ENCODE results near the gene CYP2E1.
"Not testable (repeated sequence)": the region's sequence is repeated elsewhere in the genome, so short reads cannot be mapped to it uniquely, and the experiment has no call there.

CYP2E1 gene

DNA sequence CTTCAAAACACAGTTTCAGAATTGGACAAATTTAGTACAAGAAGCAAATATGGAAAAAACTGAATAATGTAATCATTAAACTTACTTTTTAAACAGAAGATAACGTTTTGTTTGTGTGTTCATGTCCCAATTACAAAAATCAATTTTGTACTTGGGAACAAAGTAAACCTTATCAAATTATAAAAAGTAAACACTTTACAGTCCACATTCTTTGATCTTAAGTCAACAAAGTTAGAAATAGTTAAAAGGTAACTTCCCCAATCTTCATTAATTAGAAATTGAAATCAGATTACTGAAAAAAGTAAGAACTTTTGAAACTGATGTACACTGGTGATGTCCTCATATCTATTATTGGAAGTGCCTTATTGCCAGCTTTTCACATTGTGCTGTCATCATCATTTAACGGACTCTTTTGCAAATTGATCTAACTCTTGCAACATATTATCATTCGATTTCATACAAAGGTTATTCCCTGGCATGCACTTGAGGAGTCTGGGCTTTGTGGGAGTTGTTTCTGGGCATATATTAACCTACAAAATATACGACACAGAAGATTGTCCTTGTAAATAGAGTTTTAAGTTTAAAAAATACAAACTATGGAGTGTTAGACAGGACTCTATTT lies 15.1 kb upstream of the CYP2E1 start:
- TF ChIP-seq, protein P1, sequence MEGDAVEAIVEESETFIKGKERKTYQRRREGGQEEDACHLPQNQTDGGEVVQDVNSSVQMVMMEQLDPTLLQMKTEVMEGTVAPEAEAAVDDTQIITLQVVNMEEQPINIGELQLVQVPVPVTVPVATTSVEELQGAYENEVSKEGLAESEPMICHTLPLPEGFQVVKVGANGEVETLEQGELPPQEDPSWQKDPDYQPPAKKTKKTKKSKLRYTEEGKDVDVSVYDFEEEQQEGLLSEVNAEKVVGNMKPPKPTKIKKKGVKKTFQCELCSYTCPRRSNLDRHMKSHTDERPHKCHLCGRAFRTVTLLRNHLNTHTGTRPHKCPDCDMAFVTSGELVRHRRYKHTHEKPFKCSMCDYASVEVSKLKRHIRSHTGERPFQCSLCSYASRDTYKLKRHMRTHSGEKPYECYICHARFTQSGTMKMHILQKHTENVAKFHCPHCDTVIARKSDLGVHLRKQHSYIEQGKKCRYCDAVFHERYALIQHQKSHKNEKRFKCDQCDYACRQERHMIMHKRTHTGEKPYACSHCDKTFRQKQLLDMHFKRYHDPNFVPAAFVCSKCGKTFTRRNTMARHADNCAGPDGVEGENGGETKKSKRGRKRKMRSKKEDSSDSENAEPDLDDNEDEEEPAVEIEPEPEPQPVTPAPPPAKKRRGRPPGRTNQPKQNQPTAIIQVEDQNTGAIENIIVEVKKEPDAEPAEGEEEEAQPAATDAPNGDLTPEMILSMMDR (IDR thresholded peaks at IDR 0.05; ENCODE audit: insufficient read depth, low read length): no peak
- no peak for TF ChIP-seq SPI1 (IDR thresholded peaks at IDR 0.05; ENCODE audit: borderline replicate concordance, low read depth)
- TF ChIP-seq, protein P2, sequence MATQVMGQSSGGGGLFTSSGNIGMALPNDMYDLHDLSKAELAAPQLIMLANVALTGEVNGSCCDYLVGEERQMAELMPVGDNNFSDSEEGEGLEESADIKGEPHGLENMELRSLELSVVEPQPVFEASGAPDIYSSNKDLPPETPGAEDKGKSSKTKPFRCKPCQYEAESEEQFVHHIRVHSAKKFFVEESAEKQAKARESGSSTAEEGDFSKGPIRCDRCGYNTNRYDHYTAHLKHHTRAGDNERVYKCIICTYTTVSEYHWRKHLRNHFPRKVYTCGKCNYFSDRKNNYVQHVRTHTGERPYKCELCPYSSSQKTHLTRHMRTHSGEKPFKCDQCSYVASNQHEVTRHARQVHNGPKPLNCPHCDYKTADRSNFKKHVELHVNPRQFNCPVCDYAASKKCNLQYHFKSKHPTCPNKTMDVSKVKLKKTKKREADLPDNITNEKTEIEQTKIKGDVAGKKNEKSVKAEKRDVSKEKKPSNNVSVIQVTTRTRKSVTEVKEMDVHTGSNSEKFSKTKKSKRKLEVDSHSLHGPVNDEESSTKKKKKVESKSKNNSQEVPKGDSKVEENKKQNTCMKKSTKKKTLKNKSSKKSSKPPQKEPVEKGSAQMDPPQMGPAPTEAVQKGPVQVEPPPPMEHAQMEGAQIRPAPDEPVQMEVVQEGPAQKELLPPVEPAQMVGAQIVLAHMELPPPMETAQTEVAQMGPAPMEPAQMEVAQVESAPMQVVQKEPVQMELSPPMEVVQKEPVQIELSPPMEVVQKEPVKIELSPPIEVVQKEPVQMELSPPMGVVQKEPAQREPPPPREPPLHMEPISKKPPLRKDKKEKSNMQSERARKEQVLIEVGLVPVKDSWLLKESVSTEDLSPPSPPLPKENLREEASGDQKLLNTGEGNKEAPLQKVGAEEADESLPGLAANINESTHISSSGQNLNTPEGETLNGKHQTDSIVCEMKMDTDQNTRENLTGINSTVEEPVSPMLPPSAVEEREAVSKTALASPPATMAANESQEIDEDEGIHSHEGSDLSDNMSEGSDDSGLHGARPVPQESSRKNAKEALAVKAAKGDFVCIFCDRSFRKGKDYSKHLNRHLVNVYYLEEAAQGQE (IDR thresholded peaks at IDR 0.05; ENCODE audit: insufficient replicate concordance, low read depth): no peak
- TF ChIP-seq POLR2AphosphoS5 (IDR thresholded peaks at IDR 0.05; ENCODE audit: low read depth): no peak
- no peak for TF ChIP-seq GABPA (IDR thresholded peaks at IDR 0.05; ENCODE audit: low read depth)
- Histone ChIP-seq H3K4me3 (replicated peaks; ENCODE audit: insufficient read depth, low read length) (no peak overlapping the region), H3K27ac (replicated peaks) (no peak overlapping the region), H3K27me3 (ENCODE audit: insufficient read depth, poor library complexity, severe bottlenecking) (no peaks in the 10 kb centered on the region)
- DNase-seq (ENCODE audit: low read depth in 1 of 2, low spot score in 1 of 2): no peak

DNA sequence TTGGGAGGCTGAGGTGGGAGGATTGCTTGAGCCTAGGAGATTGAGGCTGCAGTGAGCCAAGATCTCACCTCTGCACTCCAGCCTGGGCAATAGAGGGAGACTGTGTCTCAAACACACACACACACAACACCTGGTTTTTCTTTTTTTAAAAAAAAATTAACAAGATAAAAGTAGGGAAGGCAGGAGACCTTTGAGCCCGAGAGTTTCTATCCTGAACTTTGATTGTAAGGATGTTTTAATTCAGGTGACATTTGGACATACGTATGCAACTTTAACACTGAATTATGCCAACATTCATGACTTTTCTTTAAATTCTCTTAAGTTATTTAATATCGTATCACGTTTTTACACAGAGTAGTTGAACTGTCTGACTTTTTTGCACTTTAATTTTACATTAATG lies 11.7 kb upstream of the CYP2E1 start:
- Histone ChIP-seq H3K27ac (replicated peaks) (no peak overlapping the region), H3K4me3 (replicated peaks; ENCODE audit: insufficient read depth, low read length) (no peak overlapping the region), H3K27me3 (ENCODE audit: insufficient read depth, poor library complexity, severe bottlenecking) (no peaks in the 10 kb centered on the region)
- no peak for DNase-seq (ENCODE audit: low read depth in 1 of 2, low spot score in 1 of 2)
- TF ChIP-seq, protein P2 (IDR thresholded peaks at IDR 0.05; ENCODE audit: insufficient replicate concordance, low read depth): no peak
- TF ChIP-seq SPI1 (IDR thresholded peaks at IDR 0.05; ENCODE audit: borderline replicate concordance, low read depth): no peak
- no peak for TF ChIP-seq POLR2AphosphoS5 (IDR thresholded peaks at IDR 0.05; ENCODE audit: low read depth)
- TF ChIP-seq GABPA (IDR thresholded peaks at IDR 0.05; ENCODE audit: low read depth): no peak
- TF ChIP-seq, protein P1 (IDR thresholded peaks at IDR 0.05; ENCODE audit: insufficient read depth, low read length): no peak

DNA sequence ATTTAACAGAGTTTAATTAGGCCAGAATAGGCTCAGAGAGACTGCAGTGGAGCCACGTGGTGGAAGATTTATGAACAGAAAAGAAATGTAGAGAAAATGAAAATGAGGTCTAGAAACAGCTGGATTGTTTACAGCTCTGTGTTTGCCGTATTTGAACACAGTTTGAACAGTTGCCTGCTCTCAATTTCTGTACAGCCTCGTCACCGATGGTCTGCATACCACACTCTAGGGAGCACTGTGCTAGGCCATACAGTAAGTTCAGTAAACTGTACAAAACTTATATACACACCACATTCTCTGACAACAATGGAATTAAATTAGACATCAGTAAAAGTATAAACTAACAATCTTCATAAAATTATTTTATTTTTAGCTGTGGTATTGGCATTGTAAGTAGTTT lies 11.1 kb upstream of the CYP2E1 start:
- Histone ChIP-seq H3K27ac (replicated peaks) (no peak overlapping the region), H3K4me3 (replicated peaks; ENCODE audit: insufficient read depth, low read length) (no peak overlapping the region), H3K27me3 (ENCODE audit: insufficient read depth, poor library complexity, severe bottlenecking) (no peaks in the 10 kb centered on the region)
- DNase-seq (ENCODE audit: low read depth in 1 of 2, low spot score in 1 of 2): no peak
- TF ChIP-seq POLR2AphosphoS5 (IDR thresholded peaks at IDR 0.05; ENCODE audit: low read depth) (no peak), GABPA (IDR thresholded peaks at IDR 0.05; ENCODE audit: low read depth) (no peak), SPI1 (IDR thresholded peaks at IDR 0.05; ENCODE audit: borderline replicate concordance, low read depth) (no peak)
- TF ChIP-seq, protein P1 (IDR thresholded peaks at IDR 0.05; ENCODE audit: insufficient read depth, low read length): no peak
- TF ChIP-seq, protein P2 (IDR thresholded peaks at IDR 0.05; ENCODE audit: insufficient replicate concordance, low read depth): no peak

DNA sequence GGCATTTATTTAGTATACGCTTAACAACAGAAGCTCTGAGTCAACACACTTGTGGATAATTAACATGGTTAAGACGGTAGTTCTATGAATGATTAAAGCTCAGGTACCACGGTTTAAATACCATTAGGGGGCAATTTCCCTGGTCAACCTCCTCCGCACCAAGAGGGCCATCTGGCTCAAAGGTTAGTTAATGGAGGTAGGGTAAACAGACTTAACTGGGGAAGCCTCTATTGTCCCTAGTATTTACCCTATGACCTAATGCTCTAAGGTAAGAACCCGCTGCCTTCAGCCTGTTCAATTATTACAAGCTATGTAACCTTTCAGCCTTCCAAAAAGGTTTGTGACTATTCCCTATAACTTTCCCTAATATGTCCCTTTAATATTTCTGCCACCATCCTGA lies 8.6 kb upstream of the CYP2E1 start:
- not testable (repeated sequence) for H3K27ac ChIP-seq (replicated peaks); DNase-seq (ENCODE audit: low read depth in 1 of 2, low spot score in 1 of 2); H3K4me3 ChIP-seq (replicated peaks; ENCODE audit: insufficient read depth, low read length); H3K27me3 ChIP-seq (ENCODE audit: insufficient read depth, poor library complexity, severe bottlenecking)

All from HL-60 (cell line).